CD1c-positive myeloid dendritic cell (primary cell): Measurements from ENCODE around the gene ISM2.

Experiments
- DNase-seq: peaks from one replicate; pipeline ENCODE4 v3.0.0-alpha.2; 2016; ENCODE audit errors: extremely low spot score

ISM2 gene

GRCh38 chr14:77469067-77469505 lies 29.5 kb downstream of the ISM2 start:
- no peak for DNase-seq

GRCh38 chr14:77467801-77468200 lies 30.8 kb downstream of the ISM2 start:
- DNase-seq = no peak

DNA sequence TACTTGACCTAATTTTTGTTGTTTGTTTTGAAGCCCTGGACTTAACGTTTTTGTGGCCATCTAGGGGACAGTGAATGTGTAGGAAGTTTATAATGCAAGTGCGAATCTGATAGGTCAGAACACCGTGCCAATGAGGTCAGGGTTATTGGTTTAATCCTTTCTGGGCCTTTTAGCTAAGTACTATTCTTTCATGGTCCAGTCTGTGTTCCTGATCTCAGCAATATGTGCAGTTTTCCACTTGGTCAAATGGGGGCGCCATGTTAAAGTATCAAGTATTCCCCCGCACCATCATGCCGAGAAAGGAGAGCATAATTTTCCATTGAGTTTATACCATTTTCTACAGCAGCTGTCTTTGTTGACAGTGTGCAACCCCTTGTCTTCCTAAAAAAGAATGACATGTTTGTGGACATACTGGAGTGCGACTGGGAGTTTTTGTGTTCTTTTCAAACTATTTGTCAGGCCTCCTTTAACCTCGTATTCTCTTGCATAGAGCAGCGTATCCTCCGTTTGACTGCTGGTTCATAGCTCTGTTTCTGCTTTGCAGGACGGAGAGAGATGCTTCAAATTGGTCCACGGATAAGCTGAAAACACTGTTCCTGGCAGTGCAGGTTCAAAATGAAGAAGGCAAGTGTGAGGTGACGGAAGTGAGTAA lies 39.4 kb downstream of the ISM2 start:
- peak; percentile 73 for DNase-seq

DNA sequence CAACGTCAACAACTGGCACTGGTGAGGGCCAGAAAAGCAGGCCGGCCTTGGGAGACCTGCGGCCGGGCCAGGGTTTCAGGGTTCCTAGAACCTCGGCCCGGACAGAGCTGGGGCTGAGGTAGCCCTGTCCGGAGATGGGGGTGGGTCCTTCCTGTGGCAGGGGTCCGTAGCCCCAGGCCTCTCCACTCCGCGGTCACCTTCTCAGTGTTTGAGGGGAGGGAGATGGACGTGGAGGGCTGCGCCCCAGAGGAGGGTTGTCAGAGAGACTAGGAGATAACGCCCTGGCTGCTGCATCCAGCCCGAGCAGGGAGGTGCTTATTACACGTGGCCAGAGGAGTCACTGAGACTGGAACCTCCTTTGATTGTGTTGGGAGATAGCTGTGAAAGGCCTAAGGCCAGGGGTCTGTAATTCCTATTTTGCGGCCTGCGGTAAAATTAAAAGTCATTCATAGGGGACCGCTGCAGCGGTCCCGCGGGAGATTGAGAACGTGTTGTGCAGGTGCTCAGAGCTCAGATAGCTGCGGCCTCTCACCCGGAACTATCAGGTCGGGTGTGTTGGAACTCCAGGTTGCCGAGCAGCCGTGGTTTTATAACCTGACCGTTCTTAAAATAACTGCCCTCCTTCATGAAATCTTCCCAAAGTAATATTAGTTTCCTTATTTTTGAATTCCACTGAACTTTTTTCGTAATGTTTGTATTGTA lies 40.2 kb downstream of the ISM2 start:
- peak; percentile 23 for DNase-seq

GRCh38 chr14:77457522-77458248 lies 40.9 kb downstream of the ISM2 start, which contains the start of the genes AHSA1 and VIPAS39:
Gene AHSA1, plus strand, starts transcription at chr14:77458093. Its CDS starts 97 bp downstream, at chr14:77458190.
Gene VIPAS39, minus strand, starts transcription at chr14:77457601. Its CDS starts 3,499 bp downstream, at chr14:77454102.
- peak; percentile 98 for DNase-seq

DNA sequence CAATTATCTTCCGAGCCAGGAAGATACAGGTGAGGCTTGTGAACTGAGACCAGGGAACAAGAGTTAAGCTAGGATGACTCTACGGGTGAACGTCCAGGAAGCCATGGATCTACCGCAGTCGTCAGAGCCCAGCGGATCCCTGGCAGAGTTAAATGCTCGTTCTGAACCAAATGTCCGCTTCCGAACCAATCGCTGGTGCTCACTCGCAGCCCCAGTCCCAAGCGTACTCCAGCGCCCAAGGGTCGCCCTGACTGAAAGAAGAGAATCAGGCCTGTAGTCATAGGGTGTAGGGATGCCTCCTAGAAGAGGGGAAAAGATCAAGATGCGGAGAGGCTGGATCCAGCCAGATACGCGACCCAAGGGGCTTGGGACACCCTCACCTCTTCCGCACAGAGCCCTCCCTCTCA lies 41.5 kb downstream of the ISM2 start:
- DNase-seq = no peak

DNA sequence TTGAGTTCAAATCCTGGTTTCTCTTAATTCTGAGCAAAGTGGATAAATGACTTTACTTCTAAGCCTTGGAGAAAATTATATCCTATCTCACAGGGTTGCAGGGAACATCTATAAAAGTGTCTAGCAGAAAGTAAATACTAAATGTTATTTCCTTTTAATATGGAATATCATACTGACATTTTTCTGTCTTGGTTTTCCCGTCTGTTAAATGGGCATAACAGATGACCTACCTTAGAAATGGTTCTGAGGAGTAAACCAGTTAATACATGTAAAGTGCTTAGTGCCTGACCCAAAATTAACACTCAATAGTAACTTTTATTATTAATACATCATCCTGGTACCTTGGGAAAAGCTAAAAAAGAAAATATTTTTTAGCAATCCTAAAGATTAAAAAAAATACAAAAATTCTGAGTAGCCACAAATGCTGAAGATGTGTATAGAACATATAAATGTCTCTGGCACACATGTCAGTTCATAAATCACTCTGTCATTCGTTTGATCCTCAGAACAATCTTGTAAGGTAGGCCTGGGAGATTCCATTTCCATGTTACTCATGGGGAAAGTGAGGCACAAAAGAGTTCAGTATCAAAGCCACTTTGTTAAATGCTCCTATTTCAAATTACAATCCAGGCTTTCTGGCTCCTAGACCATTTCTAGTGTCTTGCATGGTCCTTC lies 42.5 kb downstream of the ISM2 start:
- no peak for DNase-seq

GRCh38 chr14:77442196-77442595 lies 56.4 kb downstream of the ISM2 start:
- DNase-seq = no peak

DNA sequence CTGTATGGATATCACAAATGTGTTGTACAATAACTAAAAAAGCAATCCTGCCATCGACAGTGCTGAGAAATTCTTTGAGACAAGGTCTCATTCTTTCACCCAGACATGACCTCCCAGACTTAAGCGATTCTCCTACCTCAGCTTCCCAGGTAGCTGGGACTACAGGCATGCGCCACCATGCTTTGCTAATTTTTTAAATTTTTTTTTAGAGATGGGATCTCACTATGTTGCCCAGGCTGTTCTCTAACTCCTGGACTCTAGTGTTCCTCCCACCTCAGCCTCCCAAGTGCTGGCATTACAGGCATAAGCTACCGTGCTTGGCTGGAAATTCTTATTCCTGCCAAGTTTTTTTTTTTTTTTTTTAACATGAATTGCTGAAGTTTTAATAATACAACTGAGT lies 58.8 kb downstream of the ISM2 start:
- DNase-seq = no peak

DNA sequence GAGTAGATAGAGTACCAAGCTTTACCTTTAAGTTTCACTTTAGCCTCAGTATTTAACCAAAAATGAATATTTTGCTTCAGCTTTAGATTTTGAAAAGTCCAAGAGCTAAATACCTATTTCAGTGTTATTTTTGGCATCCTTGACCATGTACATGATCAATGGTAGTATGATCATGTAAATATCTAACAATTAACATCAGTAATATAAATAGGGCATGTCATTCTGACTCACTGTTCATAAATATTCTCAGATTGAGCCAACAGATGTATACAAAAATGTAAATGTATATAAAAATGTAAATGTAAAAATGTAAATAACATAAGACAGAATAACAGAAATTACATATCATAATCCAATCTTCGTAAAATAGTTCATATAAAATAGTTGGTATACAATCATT lies 60.0 kb downstream of the ISM2 start:
- DNase-seq = no peak

DNA sequence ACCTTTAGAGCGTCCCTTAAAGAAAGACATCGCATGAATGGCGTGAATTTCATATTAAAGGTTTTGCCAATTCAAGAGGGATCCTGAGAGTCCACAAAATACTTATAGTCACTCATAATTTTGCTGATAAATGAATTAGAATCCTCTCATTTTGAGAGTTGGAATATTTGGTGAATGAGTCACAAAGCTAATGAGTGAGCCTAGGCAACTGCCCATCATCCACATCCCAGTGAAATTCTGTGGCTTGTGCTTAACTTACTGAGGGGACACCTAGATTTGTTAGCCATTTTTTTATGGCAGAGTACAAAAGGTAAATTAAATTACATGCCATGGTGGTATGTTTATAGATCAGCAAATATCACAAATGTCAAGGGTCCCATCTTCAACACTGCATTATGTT lies 62.6 kb downstream of the ISM2 start:
- DNase-seq = no peak

DNA sequence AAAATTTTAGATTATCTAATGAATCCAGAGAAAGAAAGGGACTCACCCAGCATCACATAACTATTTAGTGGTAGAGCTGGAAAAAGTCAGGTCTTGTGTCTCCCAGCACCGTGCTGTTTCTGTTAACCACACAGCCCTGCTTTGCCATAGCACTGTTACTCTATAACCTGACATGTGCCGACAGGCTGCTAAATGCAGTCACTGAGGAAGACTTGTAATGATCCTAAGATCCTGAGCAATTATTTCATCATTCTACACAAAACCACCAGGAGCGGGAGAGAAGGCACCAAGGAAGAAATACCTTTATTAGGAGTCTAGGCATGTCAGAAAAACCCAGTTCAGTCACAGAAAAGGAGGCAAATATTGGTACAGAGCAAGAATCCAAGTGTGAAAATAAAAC lies 72.2 kb downstream of the ISM2 start:
- no peak for DNase-seq

GRCh38 chr14:77424862-77425261 lies 73.8 kb downstream of the ISM2 start:
- no peak for DNase-seq
